HG03442 (cell line): ENCODE data around the gene ZMYND15.
A peak's percentile ranks its signal among the peaks of the same experiment; 100 is the strongest.
"Not testable (repeated sequence)": the region's sequence is repeated elsewhere in the genome, so short reads cannot be mapped to it uniquely, and the experiment has no call there.

Experiments used
- ATAC-seq: cut with Tn5 transposase; IDR thresholded peaks from one replicate; pipeline ENCODE4 v1.9.1; 2021; ENCODE audit warnings: mild to moderate bottlenecking, moderate library complexity; ENCODE audit not compliant: unreplicated experiment

The ZMYND15 gene, protein sequence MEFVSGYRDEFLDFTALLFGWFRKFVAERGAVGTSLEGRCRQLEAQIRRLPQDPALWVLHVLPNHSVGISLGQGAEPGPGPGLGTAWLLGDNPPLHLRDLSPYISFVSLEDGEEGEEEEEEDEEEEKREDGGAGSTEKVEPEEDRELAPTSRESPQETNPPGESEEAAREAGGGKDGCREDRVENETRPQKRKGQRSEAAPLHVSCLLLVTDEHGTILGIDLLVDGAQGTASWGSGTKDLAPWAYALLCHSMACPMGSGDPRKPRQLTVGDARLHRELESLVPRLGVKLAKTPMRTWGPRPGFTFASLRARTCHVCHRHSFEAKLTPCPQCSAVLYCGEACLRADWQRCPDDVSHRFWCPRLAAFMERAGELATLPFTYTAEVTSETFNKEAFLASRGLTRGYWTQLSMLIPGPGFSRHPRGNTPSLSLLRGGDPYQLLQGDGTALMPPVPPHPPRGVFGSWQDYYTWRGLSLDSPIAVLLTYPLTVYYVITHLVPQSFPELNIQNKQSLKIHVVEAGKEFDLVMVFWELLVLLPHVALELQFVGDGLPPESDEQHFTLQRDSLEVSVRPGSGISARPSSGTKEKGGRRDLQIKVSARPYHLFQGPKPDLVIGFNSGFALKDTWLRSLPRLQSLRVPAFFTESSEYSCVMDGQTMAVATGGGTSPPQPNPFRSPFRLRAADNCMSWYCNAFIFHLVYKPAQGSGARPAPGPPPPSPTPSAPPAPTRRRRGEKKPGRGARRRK

DNA sequence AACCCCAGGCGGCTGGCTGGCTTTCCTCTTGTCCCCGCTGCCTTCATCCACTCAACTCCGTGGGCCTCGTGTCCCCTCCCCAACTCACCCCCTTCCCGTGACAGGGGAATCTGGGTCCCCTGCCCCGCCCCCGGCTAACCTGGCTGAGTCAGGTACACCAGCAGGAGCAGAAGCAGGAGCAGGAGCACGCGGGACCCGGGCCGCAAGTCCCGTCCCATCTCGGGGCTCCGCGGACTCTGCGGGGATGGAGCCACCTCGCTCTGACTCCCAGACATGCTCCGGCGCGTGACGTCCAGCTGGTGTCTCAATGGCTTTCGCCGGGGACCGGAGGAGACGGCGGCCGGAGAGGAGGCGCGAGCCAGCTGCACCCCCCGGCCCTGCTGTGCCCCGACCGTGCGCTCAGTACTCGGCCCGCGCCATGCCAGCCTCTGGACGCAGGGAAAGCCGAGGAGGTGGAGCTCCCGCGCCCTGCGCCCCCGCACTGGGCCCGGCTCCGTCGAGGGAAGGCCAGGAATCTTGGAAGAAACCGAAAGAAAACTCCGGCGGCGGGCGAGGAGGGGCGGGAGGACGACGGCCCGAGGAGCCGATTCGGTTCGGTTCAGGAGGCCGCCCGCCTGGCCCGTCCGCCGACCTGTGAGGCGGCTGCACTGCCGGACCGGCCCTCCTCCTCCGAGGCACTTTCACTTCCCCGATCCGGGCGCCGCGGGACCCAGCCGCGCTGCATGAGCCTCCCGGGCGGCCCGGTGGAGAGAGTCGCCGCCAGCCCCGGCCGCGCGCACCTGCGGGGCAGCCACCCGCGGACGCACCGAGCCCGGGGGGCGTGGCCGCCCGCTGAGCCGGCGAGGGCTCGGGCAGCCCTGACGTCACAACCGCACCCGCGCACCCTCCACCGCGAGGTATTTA, at the start of gene ZMYND15, which contains the start of gene CXCL16:
TSS of gene ZMYND15 (plus strand) at position 712 of the 903 bp plus-strand sequence. CDS start 716 bp downstream, outside the sequence.
TSS of gene CXCL16 (minus strand) at position 807 of the 903 bp plus-strand sequence. CDS start at position 218, 589 bp downstream.
- peak; percentile 49 for ATAC-seq

DNA sequence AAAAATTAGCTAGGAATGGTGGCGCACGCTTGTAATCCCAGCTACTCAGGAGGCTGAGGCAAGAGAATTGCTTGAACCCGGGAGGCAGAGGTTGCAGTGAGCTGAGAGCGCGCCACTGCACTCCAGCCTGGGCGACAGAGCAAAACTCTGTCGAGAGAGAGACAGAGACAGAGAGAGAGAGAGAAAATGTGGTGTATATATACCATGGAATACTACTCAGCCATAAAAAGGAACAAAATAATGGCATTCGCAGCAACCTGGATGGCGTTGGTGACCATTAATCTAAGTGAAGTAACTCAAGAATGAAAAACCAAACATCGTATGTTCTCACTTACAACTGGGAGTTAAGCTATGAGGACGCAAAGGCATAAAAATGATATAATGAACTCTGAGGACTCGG, 49.8 kb upstream of the ZMYND15 start:
- not testable (repeated sequence) for ATAC-seq

DNA sequence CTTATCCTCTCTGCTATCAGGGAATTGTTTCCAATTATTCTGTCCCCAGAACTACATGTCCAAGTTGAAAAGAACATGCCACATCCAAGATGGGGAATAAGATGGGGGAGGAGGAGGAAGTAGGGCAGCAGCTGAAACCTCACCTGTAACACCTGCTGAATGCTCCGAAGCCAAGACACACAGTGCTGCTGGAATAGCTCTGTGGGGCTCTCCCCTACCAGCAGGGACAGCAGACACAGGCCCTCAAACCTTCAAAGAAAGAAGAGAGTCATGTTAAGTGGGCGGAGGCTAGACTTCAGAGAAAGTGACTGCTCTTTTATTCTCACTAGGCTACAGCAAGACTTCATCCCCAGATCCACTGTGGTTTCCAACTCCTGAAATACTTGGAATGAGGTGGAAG, 48.9 kb upstream of the ZMYND15 start:
- ATAC-seq = no peak

DNA sequence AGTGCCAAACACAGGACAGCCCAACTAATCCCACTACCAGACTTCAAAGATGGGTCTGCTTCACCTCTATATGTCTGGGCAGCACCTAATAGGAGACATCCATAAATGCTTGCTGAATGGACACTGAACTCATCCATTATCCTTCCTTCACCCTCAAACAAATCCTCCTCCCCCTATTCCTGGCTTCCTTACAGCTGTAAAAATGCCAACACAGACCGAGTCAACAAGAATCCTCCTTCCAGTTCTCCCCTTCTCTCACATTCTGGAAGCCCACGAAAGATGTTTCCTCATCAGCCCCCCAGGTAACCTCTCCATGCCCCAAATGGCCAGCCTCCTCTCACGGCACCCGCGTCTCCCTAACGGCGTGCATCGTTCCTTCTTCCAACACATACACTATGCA, 47.9 kb upstream of the ZMYND15 start:
- ATAC-seq = no peak

DNA sequence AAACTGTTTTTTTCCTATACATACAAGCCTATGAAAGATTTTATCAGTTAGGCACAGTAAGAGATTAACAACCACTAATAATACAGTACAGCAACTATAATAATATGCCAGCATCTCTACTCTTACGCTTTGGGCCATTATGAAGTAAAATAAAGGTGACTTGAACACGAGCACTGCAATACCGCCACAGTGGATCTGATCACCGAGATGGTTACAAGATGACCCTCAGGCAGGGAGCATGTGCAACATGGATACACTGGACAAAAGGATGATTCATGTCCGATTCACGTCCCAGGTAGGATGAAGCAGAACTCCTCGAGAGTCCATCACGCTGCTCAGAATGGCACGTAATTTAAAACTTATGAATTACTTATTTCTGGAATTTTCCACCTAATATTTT, 46.2 kb upstream of the ZMYND15 start:
- ATAC-seq = no peak

DNA sequence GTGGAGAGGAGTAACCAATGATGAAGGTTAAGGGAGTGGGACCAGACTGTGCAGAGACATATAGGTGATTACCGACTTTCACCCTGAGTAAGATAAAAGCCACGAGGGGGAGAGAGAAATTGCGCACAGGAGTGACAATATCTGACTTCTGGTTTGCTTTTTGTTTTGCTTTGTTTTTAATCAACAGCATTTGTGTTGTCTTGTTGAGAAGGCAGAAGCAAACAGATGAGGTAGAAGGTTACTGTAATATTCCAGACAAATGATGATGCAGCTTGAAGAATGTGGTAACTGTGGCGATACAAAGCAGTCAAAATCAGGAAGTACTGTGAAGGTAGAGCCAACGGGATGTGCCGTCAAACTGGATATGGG, 43.2 kb upstream of the ZMYND15 start:
- ATAC-seq = peak; percentile 53

DNA sequence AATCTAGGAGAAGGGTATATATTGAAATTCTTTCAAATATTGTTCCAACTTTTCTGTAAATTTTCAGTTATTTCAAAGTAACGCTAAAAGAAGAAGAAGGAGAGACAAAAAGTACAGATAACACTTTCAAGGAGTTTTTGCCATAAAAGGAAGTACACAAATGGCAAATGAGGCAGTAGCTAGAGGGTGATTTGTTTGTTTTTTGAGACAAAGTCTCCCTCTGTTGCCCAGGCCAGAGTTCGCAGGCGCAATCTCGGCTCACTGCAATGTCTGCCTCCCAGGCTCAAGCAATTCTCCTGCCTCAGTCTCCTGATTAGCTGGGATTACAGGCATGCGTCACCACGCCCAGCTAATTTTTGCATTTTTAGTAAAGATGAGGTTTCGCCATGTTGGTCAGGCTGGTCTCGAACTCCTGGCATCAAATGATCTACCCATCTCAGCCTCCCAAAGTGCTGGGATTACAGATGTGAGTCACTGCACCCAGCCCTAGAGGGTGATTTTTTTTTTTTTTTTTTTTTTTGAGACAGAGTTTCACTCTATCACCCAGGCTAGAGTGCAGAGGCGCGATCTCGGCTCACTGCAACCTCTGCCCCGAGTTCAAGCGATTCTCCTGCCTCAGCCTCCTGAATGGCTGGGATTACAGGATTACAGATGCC, 40.1 kb upstream of the ZMYND15 start:
- not testable (repeated sequence) for ATAC-seq

DNA sequence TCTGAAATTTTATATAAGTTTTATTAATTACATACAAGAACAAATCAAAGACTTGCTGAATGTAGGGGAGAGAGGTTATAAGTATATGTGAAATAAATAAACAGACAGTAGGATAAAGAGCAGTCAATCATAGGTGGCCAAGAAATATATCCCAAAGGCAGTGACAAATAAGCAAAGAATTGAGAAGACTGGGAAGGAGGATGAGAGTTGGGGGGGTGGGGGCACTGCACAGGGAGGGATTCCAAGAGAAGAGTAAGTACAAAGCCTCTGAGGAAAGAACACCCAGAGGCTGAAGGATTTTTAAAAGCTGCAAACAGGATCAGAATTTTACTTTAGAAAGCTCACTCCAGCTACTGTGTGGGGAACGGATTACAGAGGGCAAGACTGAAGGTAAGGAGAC, 38.5 kb upstream of the ZMYND15 start:
- no peak for ATAC-seq

DNA sequence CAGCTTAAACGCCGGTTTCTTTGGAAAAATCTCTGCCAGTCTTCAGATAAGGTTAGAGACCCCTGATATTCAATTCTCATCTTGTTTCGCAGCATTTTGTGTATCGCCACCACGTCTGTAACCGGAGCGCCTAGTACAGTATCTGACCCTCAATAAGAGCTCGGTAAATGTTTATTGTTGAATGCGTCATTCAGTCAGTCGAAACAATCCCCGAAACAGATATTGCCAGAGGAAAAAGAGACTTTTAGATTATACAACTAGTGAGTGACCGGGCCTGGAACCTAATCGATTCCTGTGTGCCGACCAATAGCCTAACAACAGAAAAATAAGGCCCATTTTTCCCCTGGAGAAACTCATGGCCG, 36.3 kb upstream of the ZMYND15 start:
- ATAC-seq = no peak

DNA sequence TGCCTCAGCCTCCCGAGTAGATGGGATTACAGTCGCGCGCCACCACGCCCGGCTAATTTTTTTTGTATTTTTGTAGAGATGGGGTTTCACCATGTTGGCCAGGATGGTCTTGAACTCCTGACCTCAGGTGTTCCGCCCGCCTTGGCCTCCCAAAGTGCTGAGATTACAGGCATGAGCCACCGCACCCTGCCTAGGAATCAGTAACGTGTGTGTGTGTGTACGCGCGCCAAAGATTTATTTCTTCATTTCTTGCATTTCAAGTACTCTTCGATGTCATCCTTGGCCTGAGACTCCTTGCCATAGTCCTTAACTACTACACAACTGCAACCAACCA, 35.1 kb upstream of the ZMYND15 start:
- not testable (repeated sequence) for ATAC-seq

DNA sequence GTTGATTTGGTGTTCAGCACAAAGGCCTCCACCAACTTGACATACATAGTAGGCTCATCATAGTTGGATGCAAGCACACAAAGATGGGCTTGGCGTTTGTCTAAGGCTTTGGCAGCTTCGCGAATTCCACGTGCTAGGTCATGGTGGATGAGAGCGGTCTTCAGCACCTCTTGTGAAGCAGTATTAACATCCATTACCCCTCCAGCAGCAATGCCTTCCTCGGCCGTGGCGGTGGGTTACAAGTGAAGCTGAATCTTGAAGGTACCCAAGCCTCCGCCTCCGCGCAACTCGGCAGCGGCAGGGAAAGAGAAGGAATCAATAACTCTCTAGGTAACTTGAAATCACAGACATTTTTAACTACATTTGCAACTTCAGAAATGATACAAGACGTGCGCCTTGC, 34.6 kb upstream of the ZMYND15 start:
- no peak for ATAC-seq

DNA sequence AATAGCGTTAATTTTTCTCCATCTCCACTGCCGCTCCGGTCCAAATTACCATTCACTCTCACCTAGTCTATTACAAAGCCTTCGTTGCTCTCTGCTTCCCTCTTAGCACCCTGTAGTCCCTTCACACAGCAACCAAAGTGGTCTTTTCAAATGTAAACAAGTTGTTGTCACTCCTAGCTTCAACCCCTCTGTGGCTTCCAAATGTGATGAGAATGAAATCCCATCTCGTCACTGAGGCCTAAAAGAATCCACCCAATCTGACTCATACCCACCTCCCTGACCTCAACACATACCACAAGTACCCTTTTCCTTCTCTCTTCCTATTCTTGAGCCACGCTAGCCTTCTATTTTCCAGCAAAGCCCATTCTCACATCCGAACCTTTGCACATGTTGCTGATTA, 33.5 kb upstream of the ZMYND15 start:
- ATAC-seq = no peak

DNA sequence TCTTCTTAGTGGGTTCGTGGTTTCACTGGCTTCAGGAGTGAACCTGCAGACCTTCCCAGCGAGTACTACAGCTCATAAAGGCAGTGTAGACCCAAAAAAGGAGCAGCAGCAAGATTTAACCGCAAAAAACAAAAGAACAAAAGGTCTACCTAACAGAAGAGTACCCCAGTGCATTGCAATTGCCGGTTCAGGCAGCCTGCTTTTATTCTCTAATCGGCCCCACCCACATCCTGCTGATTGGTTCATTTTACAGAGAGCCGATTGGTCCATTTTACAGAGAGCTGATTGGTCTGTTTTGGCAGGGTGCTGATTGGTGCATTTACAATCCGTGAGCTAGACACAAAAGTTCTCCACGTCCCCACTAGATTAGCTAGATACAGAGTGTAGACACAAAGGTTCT, 31.2 kb upstream of the ZMYND15 start:
- ATAC-seq = no peak

DNA sequence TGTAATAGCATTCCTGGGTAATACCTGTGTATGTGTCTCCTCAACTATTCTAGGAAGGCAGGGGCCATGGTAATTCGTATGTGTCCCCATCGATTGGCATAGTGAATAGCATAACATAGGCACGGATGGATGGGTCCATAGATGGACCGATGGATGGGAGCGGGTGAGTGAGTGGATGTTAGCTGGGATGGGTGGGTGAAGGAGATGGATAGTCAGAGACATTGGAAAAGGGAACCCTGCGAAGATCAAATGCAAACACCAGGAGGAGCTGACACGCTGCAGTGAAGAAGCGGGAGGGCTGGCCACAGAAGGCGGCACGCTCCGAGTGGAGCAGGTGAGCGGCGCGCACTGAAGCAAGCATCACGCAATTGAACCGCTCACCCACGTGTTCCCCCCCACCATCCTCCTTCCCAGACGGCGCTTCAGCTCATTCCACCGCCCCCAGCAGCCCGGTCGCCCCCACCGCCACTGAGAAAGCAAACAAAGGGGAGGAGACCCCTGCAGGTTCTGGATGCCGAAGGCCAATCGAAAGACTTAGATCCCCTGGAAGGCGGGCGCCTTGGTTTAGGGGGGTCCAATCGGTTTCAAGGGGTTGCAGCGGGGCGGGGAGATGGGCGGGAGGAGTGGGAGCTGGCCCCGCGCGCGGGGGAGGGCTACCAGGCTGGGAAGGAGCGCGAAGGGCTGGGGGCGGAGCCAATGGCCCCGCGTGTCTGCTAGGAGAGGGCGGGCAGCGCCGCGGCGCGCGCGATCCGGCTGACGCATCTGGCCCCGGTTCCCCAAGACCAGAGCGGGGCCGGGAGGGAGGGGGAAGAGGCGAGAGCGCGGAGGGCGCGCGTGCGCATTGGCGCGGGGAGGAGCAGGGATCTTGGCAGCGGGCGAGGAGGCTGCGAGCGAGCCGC, 29.6 kb upstream of the ZMYND15 start, which contains the start of gene ARRB2:
TSS of gene ARRB2 (plus strand) at position 839 of the 899 bp plus-strand sequence. CDS start 90 bp downstream, outside the sequence.
- ATAC-seq = peak; percentile 82

DNA sequence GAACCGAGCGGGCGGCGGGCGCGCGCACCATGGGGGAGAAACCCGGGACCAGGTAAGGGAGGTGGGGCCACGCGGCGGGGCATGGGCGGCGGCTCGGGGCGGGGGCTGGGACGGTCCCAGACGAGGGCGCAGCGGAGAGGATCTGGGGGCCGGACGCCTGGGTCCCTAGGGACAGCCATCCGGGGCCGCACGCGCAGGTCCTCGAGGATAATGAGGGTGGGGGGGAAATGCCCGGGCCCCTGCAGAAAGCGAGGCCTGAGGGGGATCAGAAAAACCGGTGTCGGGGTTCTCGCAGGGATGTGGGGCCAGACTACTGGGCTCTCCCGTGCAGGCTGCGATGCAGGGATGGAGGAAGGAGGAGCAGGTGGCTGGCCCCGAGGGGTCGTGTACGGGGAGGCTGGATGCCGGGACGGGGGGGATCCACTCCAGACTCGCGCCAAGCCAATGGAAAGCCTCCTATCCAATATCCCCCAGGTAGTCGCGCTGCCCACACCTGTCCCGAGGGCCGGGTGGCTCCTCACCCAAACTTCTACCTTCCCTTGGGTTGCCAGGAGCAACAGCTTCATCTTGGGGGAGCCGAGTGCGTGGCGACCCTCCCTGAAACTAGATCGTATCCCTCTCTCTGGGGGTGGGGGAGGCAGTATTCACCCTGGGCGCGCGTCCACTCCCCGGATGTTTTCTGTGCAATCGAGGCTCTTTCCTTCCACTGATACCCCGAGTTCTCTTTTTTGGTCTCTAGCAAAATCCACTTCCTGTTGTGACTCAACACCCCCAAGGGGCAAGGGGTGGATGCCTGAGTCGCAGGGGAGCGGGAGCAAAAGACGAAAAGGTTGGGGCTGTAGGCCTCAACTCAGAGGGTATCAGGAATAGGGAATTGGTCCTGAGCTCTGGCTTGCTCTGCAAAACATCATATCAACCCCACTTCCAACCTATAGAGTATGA, 28.7 kb upstream of the ZMYND15 start:
- peak; percentile 5 for ATAC-seq

DNA sequence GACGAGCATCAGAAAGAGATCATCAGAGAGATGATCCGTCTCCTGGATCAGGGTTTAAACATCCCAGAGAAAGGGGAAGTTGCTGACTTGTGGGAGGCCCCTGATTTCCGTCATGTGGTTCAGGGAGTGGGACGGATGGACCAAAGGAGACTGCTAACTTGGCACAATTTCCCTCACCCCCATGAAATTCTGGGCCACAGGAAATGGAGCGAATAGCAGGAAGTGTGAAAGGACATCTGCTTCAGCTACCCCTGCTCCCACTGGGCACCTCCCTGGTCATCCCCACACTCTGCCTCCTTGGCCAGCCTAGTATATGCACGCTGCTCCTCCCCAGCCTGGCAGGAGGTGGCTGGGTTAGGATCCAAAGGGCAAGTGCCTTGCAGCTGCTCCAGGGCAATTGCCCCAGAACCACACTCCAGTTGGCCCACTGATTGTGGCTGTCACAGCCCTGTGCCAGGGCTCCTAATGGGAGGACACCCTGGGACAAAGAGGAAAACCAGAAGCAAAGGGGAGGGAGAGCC, 27.9 kb upstream of the ZMYND15 start:
- ATAC-seq = no peak

DNA sequence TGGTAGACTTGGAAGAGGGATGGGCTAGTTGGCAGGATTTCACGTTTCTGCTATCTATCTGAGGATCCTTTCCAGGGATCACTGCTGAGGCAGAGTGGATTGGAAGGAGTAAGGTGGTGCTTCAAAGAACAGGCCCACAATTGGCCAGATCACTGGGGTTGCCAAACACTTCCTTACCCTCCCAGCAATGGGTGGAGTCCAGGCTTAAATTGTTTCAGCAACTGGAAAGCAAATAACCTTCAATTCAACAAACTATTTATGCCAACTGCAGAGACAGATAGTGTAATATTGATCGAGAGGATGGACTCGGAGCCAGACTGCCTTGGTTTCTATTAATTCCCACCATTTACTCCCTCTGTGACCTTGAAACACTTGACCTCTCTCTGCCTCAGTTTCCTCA, 27.1 kb upstream of the ZMYND15 start:
- no peak for ATAC-seq

DNA sequence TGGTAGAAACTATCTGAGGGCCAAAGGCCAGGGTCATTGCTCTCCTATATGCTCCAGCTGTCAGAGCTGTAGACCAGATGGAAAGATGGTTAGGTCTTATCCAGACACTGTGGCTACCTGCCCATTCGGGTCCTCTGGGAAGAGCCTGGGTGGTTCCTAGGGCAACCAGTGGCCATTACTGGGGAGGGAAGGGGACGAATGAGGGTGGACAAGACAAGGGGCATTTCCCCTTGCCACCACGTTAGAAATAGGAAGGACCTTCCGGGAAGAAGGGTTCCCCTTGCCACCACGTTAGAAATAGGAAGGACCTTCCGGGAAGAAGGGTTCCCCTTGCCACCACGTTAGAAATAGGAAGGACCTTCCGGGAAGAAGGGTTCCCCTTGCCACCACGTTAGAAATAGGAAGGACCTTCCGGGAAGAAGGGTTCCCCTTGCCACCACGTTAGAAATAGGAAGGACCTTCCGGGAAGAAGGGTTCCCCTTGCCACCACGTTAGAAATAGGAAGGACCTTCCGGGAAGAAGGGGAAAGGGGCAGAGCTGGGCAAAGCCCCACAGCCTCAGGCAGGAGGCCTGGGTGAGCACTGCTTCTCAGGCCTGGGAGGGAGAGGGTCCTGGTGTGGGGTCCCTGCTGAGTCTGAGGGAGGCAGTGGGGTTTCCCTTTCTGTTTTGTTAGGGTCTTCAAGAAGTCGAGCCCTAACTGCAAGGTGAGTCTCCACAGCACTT, 25.1 kb upstream of the ZMYND15 start:
- not testable (repeated sequence) for ATAC-seq
